WTC11 (cell line): ENCODE results near the gene RADX. TPM values are rescaled to one million over a fixed set of nuclear protein-coding genes. Genes with fewer than 3 reads are reported as not detected.

ENCODE experiments used
- ATAC-seq: fragments of 200-7000 bp; cut with Tn5 transposase; 2 replicates; pipeline ENCODE4 v1.10.0; 2021; ENCODE audit warnings: mild to moderate bottlenecking, moderate library complexity
- CTCF ChIA-PET: fragments of 300-600 bp; sonication (Branson Sonifier 250); formaldehyde crosslinking; loops from one replicate; lab custom pipeline; 2021; ENCODE audit warnings: antibody characterized with exemption; lab: Charles Lee
- POLR2A ChIA-PET: fragments of 350-600 bp; sonication (Branson Sonifier 250); formaldehyde crosslinking; loops from one replicate; lab custom pipeline; 2021; ENCODE audit warnings: antibody characterized with exemption; lab: Charles Lee
- DNase-seq: peaks from one replicate; pipeline ENCODE4 v3.0.0; 2021; ENCODE audit warnings: low spot score
- H3K27ac Mint-ChIP-seq: 2 replicates; pipeline ENCODE4 v1.8.0; 2021; ENCODE audit warnings: mixed read lengths
- H3K27me3 Mint-ChIP-seq: 2 replicates; pipeline ENCODE4 v1.8.0; 2021; ENCODE audit warnings: low read depth, mild to moderate bottlenecking, moderate library complexity, mixed read lengths
- H3K36me3 Mint-ChIP-seq: 2 replicates; pipeline ENCODE4 v1.8.0; 2021; ENCODE audit warnings: mixed read lengths
- H3K4me1 Mint-ChIP-seq: 2 replicates; pipeline ENCODE4 v1.8.0; 2022; ENCODE audit warnings: mixed read lengths
- H3K4me3 Mint-ChIP-seq: 2 replicates; pipeline ENCODE4 v1.8.0; 2021; ENCODE audit warnings: mild to moderate bottlenecking, moderate library complexity, mixed read lengths
- H3K9me3 Mint-ChIP-seq: 2 replicates; pipeline ENCODE4 v1.8.0; 2021; ENCODE audit warnings: mixed read lengths
- CBFB ChIP-seq: sonication (generic); formaldehyde crosslinking; IDR thresholded peaks from 2 replicates; pipeline ENCODE4 v1.8.1; 2022; ENCODE audit warnings: mild to moderate bottlenecking, low read depth, missing genetic modification reagents
- FOXK1 ChIP-seq: sonication (generic); formaldehyde crosslinking; IDR thresholded peaks from 2 replicates; pipeline ENCODE4 v1.8.0; 2022; ENCODE audit warnings: mild to moderate bottlenecking, moderate library complexity, missing genetic modification reagents
- IRF1 ChIP-seq: sonication (generic); formaldehyde crosslinking; IDR thresholded peaks from 2 replicates; pipeline ENCODE4 v1.8.0; 2023; ENCODE audit warnings: missing genetic modification reagents
- IRF2 ChIP-seq: sonication (generic); formaldehyde crosslinking; IDR thresholded peaks from 2 replicates; pipeline ENCODE4 v1.8.0; 2022; ENCODE audit warnings: low read depth, missing genetic modification reagents, borderline replicate concordance
- MLX ChIP-seq: sonication (generic); formaldehyde crosslinking; IDR thresholded peaks from 2 replicates; pipeline ENCODE4 v1.8.1; 2023; ENCODE audit warnings: mild to moderate bottlenecking, missing genetic modification reagents, moderate library complexity
- MYBL2 ChIP-seq: sonication (generic); formaldehyde crosslinking; IDR thresholded peaks from 2 replicates; pipeline ENCODE4 v1.8.1; 2023; ENCODE audit warnings: mild to moderate bottlenecking, moderate library complexity, missing genetic modification reagents
- NR2C2 ChIP-seq: sonication (generic); formaldehyde crosslinking; IDR thresholded peaks from 2 replicates; pipeline ENCODE4 v1.8.0; 2022; ENCODE audit warnings: mild to moderate bottlenecking, missing genetic modification reagents
- PRDM15 ChIP-seq: sonication (generic); formaldehyde crosslinking; IDR thresholded peaks from 2 replicates; pipeline ENCODE4 v1.8.0; 2022; ENCODE audit warnings: missing genetic modification reagents
- PREB ChIP-seq: sonication (generic); formaldehyde crosslinking; IDR thresholded peaks from 2 replicates; pipeline ENCODE4 v1.8.1; 2022; ENCODE audit warnings: mild to moderate bottlenecking, missing genetic modification reagents, moderate library complexity, borderline replicate concordance
- RELA ChIP-seq: sonication (generic); formaldehyde crosslinking; IDR thresholded peaks from 2 replicates; pipeline ENCODE4 v1.8.1; 2022; ENCODE audit warnings: missing genetic modification reagents, mild to moderate bottlenecking, borderline replicate concordance
- SMAD4 ChIP-seq: sonication (generic); formaldehyde crosslinking; IDR thresholded peaks from 2 replicates; pipeline ENCODE4 v1.8.0; 2022; ENCODE audit warnings: mild to moderate bottlenecking, missing genetic modification reagents
- STAT6 ChIP-seq: sonication (generic); formaldehyde crosslinking; conservative IDR thresholded peaks from 2 replicates; pipeline ENCODE4 v1.8.1; 2023; ENCODE audit warnings: mild to moderate bottlenecking, low read depth, missing genetic modification reagents, moderate library complexity
- TEAD1 ChIP-seq: sonication (generic); formaldehyde crosslinking; IDR thresholded peaks from 2 replicates; pipeline ENCODE4 v1.8.0; 2022; ENCODE audit warnings: mild to moderate bottlenecking, missing genetic modification reagents
- TP53 ChIP-seq: sonication (generic); formaldehyde crosslinking; IDR thresholded peaks from 2 replicates; pipeline ENCODE4 v1.8.1; 2023; ENCODE audit warnings: mild to moderate bottlenecking, missing genetic modification reagents
- ZBTB21 ChIP-seq: sonication (generic); formaldehyde crosslinking; IDR thresholded peaks from 2 replicates; pipeline ENCODE4 v1.8.1; 2023; ENCODE audit warnings: mild to moderate bottlenecking, missing genetic modification reagents, borderline replicate concordance
- ZMAT4 ChIP-seq: fragments of 250-450 bp; sonication (Bioruptor Pico); IDR thresholded peaks from 2 replicates; pipeline ENCODE4 v1.9.0; 2021; ENCODE audit warnings: mild to moderate bottlenecking
- ZNF281 ChIP-seq: sonication (generic); formaldehyde crosslinking; IDR thresholded peaks from 2 replicates; pipeline ENCODE4 v1.8.0; 2023; ENCODE audit warnings: mild to moderate bottlenecking, missing genetic modification reagents
- ZNF416 ChIP-seq: fragments of 250-450 bp; sonication (Bioruptor Pico); IDR thresholded peaks from 2 replicates; pipeline ENCODE4 v1.9.0; 2021; ENCODE audit warnings: mild to moderate bottlenecking, inconsistent platforms
- ZNF423 ChIP-seq: fragments of 250-450 bp; sonication (Bioruptor Pico); IDR thresholded peaks from 2 replicates; pipeline ENCODE4 v2.1.2; 2022; ENCODE audit warnings: mild to moderate bottlenecking, moderate library complexity
- ZNF425 ChIP-seq: fragments of 250-450 bp; sonication (Bioruptor Pico); conservative IDR thresholded peaks from 2 replicates; pipeline ENCODE4 v1.9.0; 2021; ENCODE audit warnings: mild to moderate bottlenecking
- ZNF671 ChIP-seq: fragments of 250-450 bp; sonication (Bioruptor Pico); IDR thresholded peaks from 2 replicates; pipeline ENCODE4 v1.8.0; 2021; ENCODE audit warnings: mild to moderate bottlenecking
- total RNA-seq: library from RNA; stranded (reverse); gene quantifications from 3 replicates; pipeline ENCODE4 v1.2.3, GENCODE V29; 2021

Gene RADX
- total RNA-seq, 1 experiment from 2014 or later, result 4.4 TPM

GRCh38 chrX:106566362-106566761, 45.4 kb upstream of the RADX start:
- CTCF ChIA-PET, result no interaction called here
- ATAC-seq (no peak), DNase-seq (no peak)
- TF ChIP-seq STAT6 (CRISPR knock-in tag) (no peak), PREB (CRISPR knock-in tag) (no peak), ZNF671 (CRISPR knock-in tag) (no peak), NR2C2 (CRISPR knock-in tag) (no peak), RELA (no peak), SMAD4 (CRISPR knock-in tag) (no peak), ZMAT4 (no peak), MYBL2 (CRISPR knock-in tag) (no peak), CBFB (no peak), PRDM15 (CRISPR knock-in tag) (no peak), ZNF423 (CRISPR knock-in tag) (no peak), TP53 (CRISPR knock-in tag) (no peak), ZNF425 (no peak), MLX (CRISPR knock-in tag) (no peak), IRF2 (CRISPR knock-in tag) (no peak)
- Mint-ChIP-seq H3K9me3 (no peaks in the 10 kb centered on the region), H3K27me3 (no peaks in the 10 kb centered on the region; the same call in 1 of the 2 replicates), H3K4me3 (no peak overlapping the region), H3K4me1 (no peaks in the 10 kb centered on the region), H3K36me3 (no peaks in the 10 kb centered on the region), H3K27ac (no peak overlapping the region)
- POLR2A ChIA-PET, result no interaction called here

- POLR2A ChIA-PET, result no interaction called here
- DNase-seq (no peak), ATAC-seq (no peak)
- Mint-ChIP-seq H3K9me3 (peaks cover 15% of the 10 kb centered on the region), H3K4me3 (no peak overlapping the region), H3K27ac (no peak overlapping the region), H3K27me3 (no peaks in the 10 kb centered on the region), H3K4me1 (no peaks in the 10 kb centered on the region), H3K36me3 (peaks cover 8% of the 10 kb centered on the region)
- CTCF ChIA-PET, result no interaction called here
- TF ChIP-seq ZNF416 (no peak), FOXK1 (CRISPR knock-in tag) (no peak), ZNF281 (CRISPR knock-in tag) (no peak), IRF1 (no peak), MYBL2 (CRISPR knock-in tag) (no peak), ZBTB21 (CRISPR knock-in tag) (no peak), PREB (CRISPR knock-in tag) (no peak), TEAD1 (CRISPR knock-in tag) (no peak)
Observed at GRCh38 chrX:106581856-106582255, 29.9 kb upstream of the RADX start.
